ENCODE data around the gene KRTAP1-1. TPM values are rescaled to one million over a fixed set of nuclear protein-coding genes. Genes with fewer than 3 reads are reported as not detected.

KRTAP1-1 gene
- total RNA-seq, 2 donors from 2014 or later = not detected

- no peak for TF ChIP-seq CTCF (IDR thresholded peaks at IDR 0.05)
- no peaks in the 10 kb centered on the region for H3K27me3 ChIP-seq (replicated peaks; ENCODE audit: insufficient read depth)
- no peak for ATAC-seq (ENCODE audit: insufficient number of reproducible peaks, low FRiP score, low read depth)
- H3K36me3 ChIP-seq = no peaks in the 10 kb centered on the region
- no peaks in the 10 kb centered on the region for H3K9me3 ChIP-seq
- H3K4me3 ChIP-seq = no peak overlapping the region
- DNase-seq (ENCODE audit: low spot score) = no peak
- H3K27ac ChIP-seq = no peak overlapping the region
- no peaks in the 10 kb centered on the region for H3K4me1 ChIP-seq (ENCODE audit: control insufficient read depth in 1 of 2, low read depth in 2 of 2)
Observed at GRCh38 chr17:41018541-41018940, 22.7 kb downstream of the KRTAP1-1 start.

GRCh38 chr17:41016578-41017215, 24.6 kb downstream of the KRTAP1-1 start:
- ATAC-seq (ENCODE audit: insufficient number of reproducible peaks, low FRiP score, low read depth) (no peak), DNase-seq (ENCODE audit: low spot score) (no peak)
- H3K27me3 ChIP-seq (replicated peaks; ENCODE audit: insufficient read depth) = no peaks in the 10 kb centered on the region
- H3K36me3 ChIP-seq = no peaks in the 10 kb centered on the region
- no peak overlapping the region for H3K27ac ChIP-seq
- H3K9me3 ChIP-seq = no peaks in the 10 kb centered on the region
- TF ChIP-seq CTCF (IDR thresholded peaks at IDR 0.05) = no peak
- H3K4me1 ChIP-seq (ENCODE audit: control insufficient read depth in 1 of 2, low read depth in 2 of 2) = no peaks in the 10 kb centered on the region
- H3K4me3 ChIP-seq = no peak overlapping the region

GRCh38 chr17:41015454-41015853, 25.8 kb downstream of the KRTAP1-1 start:
- TF ChIP-seq CTCF (IDR thresholded peaks at IDR 0.05) = no peak
- DNase-seq (ENCODE audit: low spot score) = no peak
- no peaks in the 10 kb centered on the region for H3K36me3 ChIP-seq
- no peaks in the 10 kb centered on the region for H3K4me1 ChIP-seq (ENCODE audit: control insufficient read depth in 1 of 2, low read depth in 2 of 2)
- H3K27me3 ChIP-seq (replicated peaks; ENCODE audit: insufficient read depth) = no peaks in the 10 kb centered on the region
- no peaks in the 10 kb centered on the region for H3K9me3 ChIP-seq
- ATAC-seq (ENCODE audit: insufficient number of reproducible peaks, low FRiP score, low read depth) = no peak
- no peak overlapping the region for H3K27ac ChIP-seq
- no peak overlapping the region for H3K4me3 ChIP-seq

- ATAC-seq (ENCODE audit: insufficient number of reproducible peaks, low FRiP score, low read depth) (no peak), DNase-seq (ENCODE audit: low spot score) (no peak)
- Histone ChIP-seq H3K27me3 (replicated peaks; ENCODE audit: insufficient read depth) (no peaks in the 10 kb centered on the region), H3K4me1 (ENCODE audit: control insufficient read depth in 1 of 2, low read depth in 2 of 2) (no peaks in the 10 kb centered on the region), H3K4me3 (no peak overlapping the region), H3K27ac (no peak overlapping the region), H3K36me3 (no peaks in the 10 kb centered on the region), H3K9me3 (no peaks in the 10 kb centered on the region)
- no peak for TF ChIP-seq CTCF (IDR thresholded peaks at IDR 0.05)
Observed at GRCh38 chr17:41013606-41014005, 27.6 kb downstream of the KRTAP1-1 start.

GRCh38 chr17:41013181-41013580, 28.1 kb downstream of the KRTAP1-1 start:
- no peak for TF ChIP-seq CTCF (IDR thresholded peaks at IDR 0.05)
- no peaks in the 10 kb centered on the region for H3K4me1 ChIP-seq (ENCODE audit: control insufficient read depth in 1 of 2, low read depth in 2 of 2)
- DNase-seq (ENCODE audit: low spot score) (no peak), ATAC-seq (ENCODE audit: insufficient number of reproducible peaks, low FRiP score, low read depth) (no peak)
- no peaks in the 10 kb centered on the region for H3K36me3 ChIP-seq
- H3K27ac ChIP-seq = no peak overlapping the region
- H3K4me3 ChIP-seq = no peak overlapping the region
- no peaks in the 10 kb centered on the region for H3K27me3 ChIP-seq (replicated peaks; ENCODE audit: insufficient read depth)
- no peaks in the 10 kb centered on the region for H3K9me3 ChIP-seq
